HG02943 (cell line): ENCODE data around the gene TERB1.

ENCODE experiments used
- ATAC-seq: cut with Tn5 transposase; IDR thresholded peaks from one replicate; pipeline ENCODE4 v1.9.1; 2021; ENCODE audit warnings: mild to moderate bottlenecking, low read depth, moderate library complexity; ENCODE audit not compliant: unreplicated experiment

Gene TERB1

DNA sequence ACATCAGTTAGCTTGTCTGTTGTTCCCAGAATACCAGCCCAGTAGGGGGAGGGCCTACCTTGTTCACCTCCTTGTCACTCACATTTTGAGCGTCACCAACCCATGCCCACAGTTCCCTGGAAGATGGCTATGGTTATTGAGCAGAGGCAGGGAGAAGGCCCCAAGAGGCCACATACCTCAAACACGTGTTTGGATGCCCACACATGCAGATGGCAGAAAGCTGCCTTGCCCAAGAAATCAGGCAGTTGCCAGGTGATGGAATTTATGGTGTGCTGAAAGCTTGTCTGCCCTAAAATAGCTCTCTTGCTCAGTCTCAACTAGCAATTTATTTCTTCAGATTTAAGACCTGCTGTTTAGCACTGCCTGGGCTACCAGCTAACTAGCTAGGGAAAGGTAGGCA lies 88.3 kb downstream of the TERB1 start:
- no peak for ATAC-seq

DNA sequence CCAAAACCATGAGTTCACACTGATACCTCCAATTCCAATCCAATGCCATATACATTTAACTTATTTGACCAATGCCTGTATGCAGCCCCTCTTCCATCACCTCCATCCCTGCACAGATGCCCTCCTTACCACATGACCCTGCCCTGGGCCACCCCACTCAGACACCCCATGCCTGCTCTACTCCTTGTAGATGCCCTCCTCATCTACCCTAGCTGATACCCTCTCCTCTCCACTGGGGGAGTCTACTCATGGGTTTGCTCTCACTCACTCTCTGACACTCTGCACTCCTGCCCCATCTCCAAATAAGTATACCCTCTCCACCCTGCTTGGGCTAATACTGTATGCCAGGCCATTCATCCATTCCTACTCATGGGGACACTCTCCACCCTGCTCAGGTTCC lies 88.9 kb downstream of the TERB1 start:
- no peak for ATAC-seq

DNA sequence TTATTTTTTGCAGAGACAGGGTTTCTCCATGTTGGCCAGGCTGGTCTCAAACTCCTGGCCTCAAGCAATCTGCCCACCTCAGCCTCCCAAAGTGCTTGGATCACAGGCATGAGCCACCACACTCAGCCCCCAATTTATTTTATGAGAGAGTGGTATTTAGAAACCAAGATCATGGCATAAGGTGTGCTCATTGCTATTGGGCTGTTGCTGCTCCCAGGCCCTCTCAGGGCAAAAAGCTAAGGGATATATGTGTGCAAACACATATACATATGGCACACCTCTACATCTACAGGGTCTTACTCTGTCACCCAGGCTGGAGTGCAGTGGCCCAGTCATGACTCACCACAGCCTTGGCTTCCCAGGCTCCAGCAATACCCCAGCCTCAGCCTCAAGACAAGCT lies 89.8 kb downstream of the TERB1 start:
- ATAC-seq: no peak

DNA sequence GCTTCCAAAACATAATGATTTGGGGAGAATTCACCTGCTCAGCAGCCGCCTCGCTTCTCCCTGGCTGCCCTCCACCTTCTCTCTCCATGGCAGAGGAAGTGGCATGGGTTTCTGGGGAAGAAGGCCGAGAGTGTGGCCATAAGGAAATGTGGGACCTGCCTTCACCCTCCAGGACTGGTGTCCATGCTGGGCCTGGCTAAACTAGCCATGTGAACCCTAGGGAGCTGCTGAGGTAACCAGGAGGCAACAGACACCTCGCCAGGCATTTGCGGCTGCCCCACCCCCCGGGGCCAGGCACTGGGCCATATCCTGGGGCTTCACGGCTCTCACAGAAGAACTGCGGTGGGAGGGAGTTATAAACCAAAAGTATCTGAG lies 94.9 kb downstream of the TERB1 start:
- ATAC-seq: no peak

DNA sequence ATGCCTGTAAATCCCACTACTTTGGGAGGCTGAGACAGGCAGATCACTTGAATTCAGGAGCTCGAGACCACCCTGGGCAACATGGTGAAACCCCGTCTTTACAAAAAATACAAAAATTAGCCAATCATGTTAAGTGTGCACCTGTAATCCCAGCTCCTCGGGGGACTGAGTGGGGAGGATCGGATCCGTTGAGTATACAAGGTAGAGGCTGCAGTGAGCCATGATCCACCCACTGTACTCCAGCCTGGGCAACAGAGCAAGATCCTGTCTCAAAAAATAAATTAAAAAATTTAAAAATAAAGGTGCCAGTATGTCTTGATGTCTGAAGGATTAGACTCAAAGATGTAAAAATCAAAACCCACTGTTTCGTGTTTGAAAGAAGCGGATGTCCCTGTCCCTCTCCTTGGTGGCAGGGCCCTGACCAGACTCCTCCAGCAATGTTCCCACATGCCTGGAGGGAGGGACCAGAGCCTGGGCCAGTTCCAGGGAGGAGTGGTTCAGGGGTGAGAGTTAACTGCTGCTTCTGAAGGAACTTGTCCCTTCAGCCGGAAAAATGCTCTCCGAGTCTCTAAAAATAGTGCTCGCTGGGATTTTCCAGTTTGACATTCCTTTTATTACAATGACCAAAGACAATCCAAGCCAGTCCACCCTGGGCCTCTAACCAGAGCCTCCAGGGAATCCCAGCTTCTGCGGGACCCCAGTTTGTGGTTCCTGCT lies 95.4 kb downstream of the TERB1 start:
- no peak for ATAC-seq
